GM20431 (cell line): ENCODE results near the gene AARS2.
"Not testable (repeated sequence)": the region's sequence is repeated elsewhere in the genome, so short reads cannot be mapped to it uniquely, and the experiment has no call there.

Experiments
- in situ Hi-C: fragments of 300-500 bp; cut with MseI, MboI; formaldehyde crosslinking; loops from one replicate; pipeline ENCODE4 v1.15.0; 2020; ENCODE audit warnings: low sequenced_read_pairs; ENCODE audit not compliant: unreplicated experiment

AARS2 gene

DNA sequence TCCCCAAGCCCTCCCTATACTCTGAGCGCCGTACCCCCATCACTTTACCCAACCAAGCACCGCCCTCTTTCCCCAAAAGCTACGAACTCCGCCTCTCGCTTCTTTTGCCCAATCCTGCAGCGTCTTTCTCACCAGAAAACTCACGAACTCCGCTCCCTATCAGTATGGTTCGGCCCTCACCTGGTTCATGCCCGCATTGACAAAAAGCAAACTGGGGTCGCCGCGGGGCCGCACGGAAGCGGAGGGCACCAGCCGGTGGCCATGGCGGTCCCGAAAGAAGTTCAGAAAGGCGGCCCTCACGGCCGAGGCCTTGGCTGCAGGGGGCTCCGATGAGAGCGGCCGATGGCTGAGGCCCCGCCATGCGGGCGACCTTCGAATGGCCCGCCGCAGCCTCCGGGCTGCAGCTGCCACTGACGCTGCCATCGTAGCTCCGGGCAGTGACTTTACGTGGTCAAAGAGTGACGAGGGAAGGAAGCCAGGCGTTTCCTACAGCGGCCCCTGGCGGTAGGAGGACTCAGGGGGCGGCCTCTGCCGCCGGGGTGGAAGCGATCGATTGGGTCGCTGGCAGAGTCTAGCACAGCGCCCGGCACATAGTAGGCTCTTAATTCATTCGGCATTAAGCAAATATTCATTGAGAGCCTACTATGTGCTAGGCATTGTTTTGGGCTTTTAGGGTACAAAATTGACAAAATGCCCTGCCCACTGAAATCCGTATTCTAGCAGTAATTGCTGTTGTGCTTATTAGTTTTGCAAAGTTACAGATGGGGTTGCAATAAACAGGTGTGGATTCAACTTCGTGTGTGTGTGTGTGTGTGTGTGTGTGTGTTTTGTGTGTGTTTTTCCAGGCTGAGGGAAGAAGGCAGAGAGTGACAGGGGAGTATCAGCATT is at the start of gene AARS2:
Gene AARS2 (minus strand): TSS at position 447 of the 888 bp plus-strand sequence. CDS start 24 bp downstream, at position 423.
- in situ Hi-C loops, result no loop called here

DNA sequence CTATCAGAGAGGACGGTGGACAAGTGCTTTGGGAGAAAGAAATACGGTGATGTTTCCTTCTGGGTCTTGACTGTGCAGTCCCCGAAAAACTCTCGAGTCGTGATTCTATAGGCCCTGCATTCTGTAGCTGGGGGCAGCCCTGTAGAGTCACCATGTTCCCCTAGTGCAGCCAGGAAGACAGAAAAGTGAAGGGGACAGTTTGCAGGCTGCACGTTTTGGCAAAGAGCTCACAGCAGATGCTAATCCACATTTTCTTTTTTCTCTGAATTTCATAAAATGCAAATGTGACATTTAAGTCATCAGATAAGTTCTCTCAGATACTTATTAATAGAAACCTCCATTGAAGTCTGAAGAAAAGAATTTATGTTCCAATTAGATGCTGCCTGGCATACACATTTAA is 48.8 kb upstream of the AARS2 start:
- in situ Hi-C loops, result no loop called here

- in situ Hi-C loops, result no loop called here
Observed at GRCh38 chr6:44359973-44360372, 46.8 kb upstream of the AARS2 start.

GRCh38 chr6:44356487-44356886 is 43.3 kb upstream of the AARS2 start:
- in situ Hi-C loops, result no loop called here

GRCh38 chr6:44355640-44356039 is 42.5 kb upstream of the AARS2 start:
- in situ Hi-C loops, result no loop called here

DNA sequence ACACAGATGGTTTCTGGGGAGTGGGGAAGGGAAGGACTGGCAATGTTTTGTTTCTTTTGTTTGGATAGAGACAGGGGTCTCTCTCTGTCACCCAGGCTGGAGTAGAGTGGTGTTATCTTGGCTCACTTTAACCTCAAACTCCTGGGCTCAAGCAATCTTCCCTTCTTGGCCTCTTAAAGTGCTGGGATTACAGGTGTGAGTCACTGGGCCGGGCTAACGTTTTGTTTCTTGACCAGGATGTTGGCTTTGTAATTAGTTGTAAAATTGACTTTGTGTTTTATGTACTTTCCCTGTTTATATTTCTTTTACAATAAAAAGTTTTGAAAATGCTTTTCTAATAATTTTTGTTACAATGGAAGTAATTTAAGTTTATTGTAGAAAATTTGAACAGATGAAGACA is 40.2 kb upstream of the AARS2 start:
- in situ Hi-C loops, result no loop called here

GRCh38 chr6:44352259-44352658 is 39.1 kb upstream of the AARS2 start:
- in situ Hi-C loops, result no loop called here

DNA sequence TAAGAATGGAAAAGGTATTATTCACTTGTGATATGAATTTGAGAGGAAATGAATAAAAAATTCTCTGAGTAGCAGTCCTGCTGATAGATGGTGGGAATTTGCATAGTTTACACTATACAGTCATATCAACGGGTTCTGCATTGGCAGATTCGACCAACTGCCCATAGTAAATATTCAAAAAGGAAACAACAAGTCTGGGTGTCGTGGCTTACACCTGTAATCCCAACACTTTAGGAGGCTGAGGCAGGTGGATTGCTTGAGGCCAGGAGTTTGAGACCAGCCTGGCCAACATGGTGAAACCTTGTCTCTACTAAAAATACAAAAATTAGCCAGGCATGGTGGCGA is 37.5 kb upstream of the AARS2 start:
- in situ Hi-C loops, result not testable (repeated sequence)

DNA sequence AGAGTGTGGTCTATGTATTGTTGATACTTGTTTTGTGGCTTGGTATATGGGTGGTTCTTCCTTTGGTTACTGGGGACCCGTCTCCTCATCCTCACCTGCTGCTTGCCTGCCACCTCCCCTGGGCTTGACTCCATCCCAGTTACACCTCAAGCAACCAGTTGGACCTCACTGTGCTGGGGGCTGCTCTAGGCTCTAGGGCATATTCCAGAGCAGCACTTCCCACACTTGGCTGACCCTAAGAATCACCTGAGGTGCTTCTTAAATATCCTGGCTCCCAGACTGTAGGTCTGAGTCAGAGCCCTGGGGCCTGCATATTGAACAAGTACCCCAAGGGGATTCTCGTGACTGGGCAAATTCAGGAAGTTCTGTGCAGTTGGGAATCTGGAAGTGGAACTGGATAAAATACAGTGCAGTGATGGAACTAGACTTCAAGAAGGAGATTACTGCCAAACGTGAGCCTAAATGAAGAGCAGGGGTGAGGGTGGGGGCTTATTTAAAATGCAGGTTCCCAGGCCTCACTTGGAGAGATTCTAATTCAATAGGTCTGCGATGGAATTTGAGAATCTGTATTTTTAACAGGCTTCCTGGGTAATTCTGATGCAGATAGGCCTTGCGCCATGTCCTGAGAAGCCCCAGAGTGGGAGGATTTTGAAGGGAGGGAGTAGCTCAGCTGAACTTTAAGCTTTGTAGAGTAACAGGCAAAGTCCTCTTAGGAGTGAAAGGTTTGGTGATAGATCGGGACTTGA is 36.9 kb upstream of the AARS2 start:
- in situ Hi-C loops, result loop anchor here (25.0 kb wide), 1 partner anchor 188 kb away; the partner anchor contains the start of gene CAPN11

DNA sequence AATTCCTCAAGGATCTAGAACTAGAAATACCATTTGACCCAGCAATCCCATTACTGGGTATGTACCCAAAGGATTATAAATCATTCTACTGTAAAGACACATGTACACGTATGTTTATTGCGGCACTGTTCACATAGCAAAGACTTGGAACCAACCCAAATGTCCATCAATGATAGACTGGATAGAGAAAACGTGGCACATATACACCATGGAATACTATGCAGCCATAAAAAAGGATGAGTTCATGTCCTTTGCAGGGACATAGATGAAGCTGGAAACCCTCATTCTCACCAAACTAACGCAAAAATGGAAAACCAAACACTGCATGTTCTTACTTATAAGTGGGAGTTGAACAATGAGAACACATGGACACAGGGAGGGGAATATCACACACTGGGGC is 33.7 kb upstream of the AARS2 start:
- in situ Hi-C loops, result loop anchor here (25.0 kb wide), 1 partner anchor 185 kb away; the partner anchor contains the start of gene CAPN11

DNA sequence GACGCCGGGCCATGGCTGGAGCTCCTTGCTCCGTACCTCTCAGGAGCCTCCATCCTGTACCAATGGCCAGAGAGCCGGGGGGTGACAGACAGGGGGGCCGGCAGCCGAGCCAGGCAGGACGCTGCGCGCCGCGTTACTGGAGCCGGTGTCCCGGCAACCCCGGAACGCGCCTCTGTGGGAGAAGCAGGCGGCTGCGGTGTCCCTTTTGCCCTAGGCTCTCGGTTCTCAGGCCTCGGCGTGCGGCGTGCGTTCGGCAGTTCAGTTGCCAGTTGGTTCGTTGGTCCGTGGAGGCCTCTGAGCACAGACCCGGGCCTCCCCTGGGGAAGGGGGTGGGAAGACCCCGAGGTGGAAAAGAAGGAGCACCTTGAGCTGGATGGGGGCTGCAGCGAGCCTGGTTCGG is 29.3 kb upstream of the AARS2 start, which contains the start of gene SPATS1:
Gene SPATS1 (plus strand): TSS at position 162 of the 400 bp plus-strand sequence. CDS start 446 bp downstream, outside the sequence.
- in situ Hi-C loops, result loop anchor here (25.0 kb wide), 1 partner anchor 180 kb away; the partner anchor contains the start of gene CAPN11

DNA sequence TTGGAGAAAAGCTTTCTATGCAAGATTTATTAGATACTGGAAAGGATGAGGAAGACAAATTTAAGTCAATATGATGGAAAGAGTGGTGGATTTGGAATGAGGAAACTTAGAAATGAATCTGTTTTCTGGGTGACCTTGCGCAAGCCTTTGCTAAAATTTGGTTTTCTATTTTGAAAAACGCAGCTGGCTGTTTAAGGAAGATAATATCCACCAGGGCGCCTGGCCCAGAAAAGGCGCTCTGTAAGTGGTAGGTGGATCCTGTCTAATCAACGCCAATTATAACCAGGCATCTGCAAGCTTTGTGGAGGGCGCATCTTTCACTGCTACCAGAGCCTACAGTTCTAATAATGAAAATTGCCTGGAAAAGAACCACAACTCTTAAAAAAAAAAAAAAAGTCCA is 28.9 kb upstream of the AARS2 start:
- in situ Hi-C loops, result loop anchor here (25.0 kb wide), 1 partner anchor 180 kb away; the partner anchor contains the start of gene CAPN11

- in situ Hi-C loops, result loop anchor here (25.0 kb wide), 1 partner anchor 179 kb away; the partner anchor contains the start of gene CAPN11
Observed at GRCh38 chr6:44341095-44341890, 28.1 kb upstream of the AARS2 start.

GRCh38 chr6:44339763-44340625 is 26.8 kb upstream of the AARS2 start:
- in situ Hi-C loops, result loop anchor here (10.0 to 25.0 kb wide), 2 partner anchors 65 to 178 kb away; partner anchors contain the start of genes CAPN11 and TMEM151B

DNA sequence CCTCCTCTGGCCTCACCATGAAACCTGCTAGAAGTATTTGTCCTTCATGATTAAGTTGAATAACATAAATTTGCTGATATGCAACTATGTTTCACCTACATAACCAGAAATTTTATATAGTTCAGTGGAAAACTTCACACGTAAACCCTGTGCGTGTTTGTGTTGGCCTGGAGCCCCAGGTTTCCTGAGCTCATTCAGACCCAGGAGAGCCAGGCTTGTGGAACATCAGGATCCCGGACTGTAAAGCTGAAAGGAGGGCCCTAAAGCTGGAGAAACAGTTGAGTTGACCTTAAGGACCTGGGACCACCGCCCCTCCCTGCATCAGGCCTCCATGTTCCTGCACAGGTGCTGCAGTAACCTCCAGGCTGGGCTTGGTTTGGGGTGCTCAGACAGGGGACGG is 26.2 kb upstream of the AARS2 start:
- in situ Hi-C loops, result loop anchor here (10.0 to 25.0 kb wide), 2 partner anchors 64 to 177 kb away; partner anchors contain the start of genes CAPN11 and TMEM151B

DNA sequence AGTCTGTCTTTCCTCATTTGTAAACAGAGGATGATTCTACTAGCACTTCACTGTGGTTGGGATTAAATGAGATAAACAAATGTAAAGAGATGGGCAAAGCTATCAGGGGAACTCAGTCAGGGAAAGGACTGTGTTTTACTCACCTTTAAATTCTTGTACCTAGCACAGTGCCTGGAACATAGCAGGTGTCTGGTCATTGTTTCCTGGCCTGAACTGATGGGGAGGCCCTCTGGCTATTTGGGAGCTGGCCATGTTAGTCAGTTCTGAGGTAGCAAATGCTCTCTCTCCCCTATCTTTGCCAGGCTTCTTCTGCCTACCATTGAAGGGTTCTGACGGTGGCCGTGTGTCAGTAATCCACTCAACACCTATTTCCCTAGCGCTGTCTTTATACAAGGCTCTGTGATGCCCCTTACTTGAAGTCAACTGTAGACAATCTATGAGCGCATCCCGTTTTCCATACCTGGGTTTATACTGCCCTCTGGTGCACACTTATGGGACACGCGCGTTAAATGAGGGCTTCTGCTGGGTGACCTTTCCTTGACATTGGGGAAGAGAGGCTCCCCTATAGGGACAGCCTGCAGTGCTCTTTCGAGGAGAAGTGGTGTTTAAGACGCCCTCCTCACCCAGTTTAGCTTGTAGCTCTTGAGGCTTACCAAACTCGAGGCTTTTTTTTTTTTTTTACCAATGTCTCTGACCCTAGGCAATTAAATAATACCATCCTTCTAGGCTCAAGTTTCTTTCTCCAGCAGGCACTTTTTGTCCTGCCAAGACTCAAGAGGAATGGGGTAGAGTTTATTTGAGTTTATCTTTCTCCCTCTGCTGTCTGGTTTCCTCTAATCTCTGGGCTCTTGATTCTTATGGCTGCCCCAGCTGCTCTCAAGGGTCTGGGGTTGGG is 25.3 kb upstream of the AARS2 start:
- in situ Hi-C loops, result loop anchor here (10.0 to 25.0 kb wide), 2 partner anchors 64 to 176 kb away; partner anchors contain the start of genes CAPN11 and TMEM151B

DNA sequence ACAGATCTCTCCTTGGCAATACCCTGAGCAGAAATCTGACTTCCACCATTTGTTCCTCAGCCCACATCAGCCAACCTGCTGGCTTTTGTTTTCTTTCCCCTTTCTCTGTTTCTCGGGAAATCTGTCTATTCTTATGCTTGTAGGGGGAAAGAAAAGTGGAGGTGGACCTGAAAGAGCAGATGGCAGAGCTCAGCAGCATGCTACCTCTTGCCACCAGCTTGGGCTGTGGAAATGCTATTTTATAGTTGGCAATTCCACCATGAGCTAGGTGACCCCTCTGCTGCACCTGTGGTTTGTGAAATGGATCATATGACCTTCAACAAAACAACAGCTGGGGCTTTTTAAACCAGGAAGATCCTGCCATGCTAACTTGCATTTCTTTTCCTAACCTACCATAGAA is 22.5 kb upstream of the AARS2 start:
- in situ Hi-C loops, result loop anchor here (10.0 to 25.0 kb wide), 2 partner anchors 61 to 173 kb away; partner anchors contain the start of genes CAPN11 and TMEM151B

DNA sequence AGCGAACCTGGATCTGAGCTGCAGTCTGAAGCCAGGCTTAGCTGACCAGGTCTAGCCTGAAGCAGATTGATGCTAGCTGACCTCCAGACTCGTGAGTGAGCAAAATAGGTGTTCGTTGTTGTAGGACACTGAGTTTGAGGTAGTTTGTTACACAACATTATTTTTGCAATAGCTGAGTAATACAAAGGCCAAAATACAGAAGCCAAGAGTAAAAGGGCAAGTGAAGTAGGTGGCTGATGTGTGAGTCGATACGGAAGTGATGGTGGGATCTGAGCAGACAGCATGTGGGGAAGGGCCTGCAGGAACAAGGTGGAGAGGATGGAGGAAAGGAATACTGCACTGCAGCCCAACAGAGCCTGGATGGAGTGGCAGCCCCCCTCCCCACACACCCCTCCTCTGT is 20.8 kb upstream of the AARS2 start:
- in situ Hi-C loops, result loop anchor here (10.0 to 25.0 kb wide), 2 partner anchors 59 to 172 kb away; partner anchors contain the start of genes CAPN11 and TMEM151B
